ENCODE results near the gene MBNL2.

MBNL2 gene

DNA sequence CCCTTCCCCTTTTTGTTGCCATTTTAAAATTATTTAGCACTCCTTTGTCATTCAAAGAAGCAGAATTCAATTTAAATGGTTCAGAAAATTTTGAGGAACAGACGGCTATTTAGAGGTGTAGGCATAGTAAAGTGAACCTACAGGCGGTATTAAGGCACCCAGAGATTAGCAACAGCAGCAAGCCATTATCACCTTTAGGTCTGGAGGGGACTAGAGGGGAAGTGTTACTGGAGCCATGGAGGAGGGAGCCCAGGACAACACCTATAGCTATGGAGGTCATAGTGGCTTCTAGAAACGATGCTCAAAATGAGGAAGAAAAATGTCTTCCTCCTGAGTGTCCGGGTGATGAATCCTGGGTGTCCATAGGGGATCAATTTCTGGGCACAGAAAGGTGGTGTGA lies 25.8 kb upstream of the MBNL2 start:
- Histone ChIP-seq H3K36me3 (ENCODE audit: control insufficient read depth, low read length) (no peaks in the 10 kb centered on the region), H3K4me2 (ENCODE audit: low read length) (no peak overlapping the region), H3K9me3 (ENCODE audit: control insufficient read depth, insufficient read depth, low read length) (no peaks in the 10 kb centered on the region), H4K20me1 (ENCODE audit: control insufficient read depth, insufficient read depth, low read depth, low read length) (no peaks in the 10 kb centered on the region), H3K4me1 (ENCODE audit: control insufficient read depth, low read length) (no peaks in the 10 kb centered on the region), H3K27ac (ENCODE audit: low read depth, low read length) (no peak overlapping the region), H3K79me2 (ENCODE audit: control insufficient read depth, low read length) (no peaks in the 10 kb centered on the region), H3F3A (ENCODE audit: control insufficient read depth, insufficient read depth) (no peaks in the 10 kb centered on the region), H3K4me3 (ENCODE audit: low read length) (no peak overlapping the region), H3K9me2 (replicated peaks; ENCODE audit: control insufficient read depth, low read length) (no peaks in the 10 kb centered on the region), H3K27me3 (ENCODE audit: control insufficient read depth, low read length) (no peaks in the 10 kb centered on the region; the same call in 1 of the 2 replicates)
- TF ChIP-seq, protein P1, sequence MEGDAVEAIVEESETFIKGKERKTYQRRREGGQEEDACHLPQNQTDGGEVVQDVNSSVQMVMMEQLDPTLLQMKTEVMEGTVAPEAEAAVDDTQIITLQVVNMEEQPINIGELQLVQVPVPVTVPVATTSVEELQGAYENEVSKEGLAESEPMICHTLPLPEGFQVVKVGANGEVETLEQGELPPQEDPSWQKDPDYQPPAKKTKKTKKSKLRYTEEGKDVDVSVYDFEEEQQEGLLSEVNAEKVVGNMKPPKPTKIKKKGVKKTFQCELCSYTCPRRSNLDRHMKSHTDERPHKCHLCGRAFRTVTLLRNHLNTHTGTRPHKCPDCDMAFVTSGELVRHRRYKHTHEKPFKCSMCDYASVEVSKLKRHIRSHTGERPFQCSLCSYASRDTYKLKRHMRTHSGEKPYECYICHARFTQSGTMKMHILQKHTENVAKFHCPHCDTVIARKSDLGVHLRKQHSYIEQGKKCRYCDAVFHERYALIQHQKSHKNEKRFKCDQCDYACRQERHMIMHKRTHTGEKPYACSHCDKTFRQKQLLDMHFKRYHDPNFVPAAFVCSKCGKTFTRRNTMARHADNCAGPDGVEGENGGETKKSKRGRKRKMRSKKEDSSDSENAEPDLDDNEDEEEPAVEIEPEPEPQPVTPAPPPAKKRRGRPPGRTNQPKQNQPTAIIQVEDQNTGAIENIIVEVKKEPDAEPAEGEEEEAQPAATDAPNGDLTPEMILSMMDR (IDR thresholded peaks at IDR 0.05; ENCODE audit: low read depth, low read length, poor library complexity, severe bottlenecking), result no peak
- TF ChIP-seq EZH2phosphoT487 (IDR thresholded peaks at IDR 0.05; ENCODE audit: borderline replicate concordance, low read length), result no peak

DNA sequence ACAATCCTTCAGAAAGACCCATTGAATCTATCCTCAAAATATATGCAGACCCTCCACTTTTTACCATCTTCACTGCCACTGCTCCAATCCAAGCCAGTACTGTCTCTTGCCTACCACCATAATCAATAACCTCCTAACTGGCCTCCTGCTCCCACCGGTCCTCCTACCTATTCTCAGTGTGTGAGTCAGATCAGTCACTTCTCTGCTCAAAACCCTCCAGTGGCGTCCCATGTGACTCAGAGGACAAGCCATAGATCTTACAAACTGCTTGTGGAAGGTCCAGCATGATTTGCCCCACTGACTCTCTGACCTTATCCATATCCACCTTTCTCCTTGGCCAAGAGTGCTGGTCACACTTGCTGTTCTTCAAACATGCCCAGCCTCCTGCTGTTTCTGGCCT lies 23.4 kb upstream of the MBNL2 start:
- no peaks in the 10 kb centered on the region for H3K4me1 ChIP-seq (ENCODE audit: control insufficient read depth, low read length)
- H3K27me3 ChIP-seq (ENCODE audit: control insufficient read depth, low read length), result no peaks in the 10 kb centered on the region; the same call in 1 of the 2 replicates
- TF ChIP-seq, protein P1 (IDR thresholded peaks at IDR 0.05; ENCODE audit: low read depth, low read length, poor library complexity, severe bottlenecking), result no peak
- TF ChIP-seq EZH2phosphoT487 (IDR thresholded peaks at IDR 0.05; ENCODE audit: borderline replicate concordance, low read length), result no peak
- H3K27ac ChIP-seq (ENCODE audit: low read depth, low read length), result no peak overlapping the region
- no peak overlapping the region for H3K4me2 ChIP-seq (ENCODE audit: low read length)
- no peaks in the 10 kb centered on the region for H3K9me3 ChIP-seq (ENCODE audit: control insufficient read depth, insufficient read depth, low read length)
- H3K36me3 ChIP-seq (ENCODE audit: control insufficient read depth, low read length), result no peaks in the 10 kb centered on the region
- H3K4me3 ChIP-seq (ENCODE audit: low read length), result no peak overlapping the region
- H3K9me2 ChIP-seq (replicated peaks; ENCODE audit: control insufficient read depth, low read length), result no peaks in the 10 kb centered on the region
- H4K20me1 ChIP-seq (ENCODE audit: control insufficient read depth, insufficient read depth, low read depth, low read length), result no peaks in the 10 kb centered on the region
- H3F3A ChIP-seq (ENCODE audit: control insufficient read depth, insufficient read depth), result no peaks in the 10 kb centered on the region
- no peaks in the 10 kb centered on the region for H3K79me2 ChIP-seq (ENCODE audit: control insufficient read depth, low read length)

DNA sequence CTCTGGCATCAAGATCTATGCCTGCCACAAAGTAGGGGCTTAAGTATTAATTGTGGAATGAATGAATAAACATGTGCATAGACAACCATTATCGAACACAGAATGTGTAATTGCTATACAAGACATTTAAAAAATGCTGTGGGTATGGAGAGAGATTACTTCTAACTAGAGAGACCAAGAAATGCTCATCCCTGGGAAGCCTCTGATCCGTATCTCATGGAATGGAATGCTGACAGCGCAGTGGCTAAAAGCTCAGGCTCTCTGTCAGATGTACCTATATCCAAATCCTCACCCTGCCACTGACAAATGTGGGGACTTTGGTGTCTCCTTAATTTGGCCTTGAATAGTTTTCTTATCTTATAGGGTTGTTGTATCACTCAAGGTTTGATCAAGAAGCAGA lies 22.7 kb upstream of the MBNL2 start:
- Histone ChIP-seq H3K9me3 (ENCODE audit: control insufficient read depth, insufficient read depth, low read length) (no peaks in the 10 kb centered on the region), H3K79me2 (ENCODE audit: control insufficient read depth, low read length) (no peaks in the 10 kb centered on the region), H3K4me1 (ENCODE audit: control insufficient read depth, low read length) (no peaks in the 10 kb centered on the region), H4K20me1 (ENCODE audit: control insufficient read depth, insufficient read depth, low read depth, low read length) (no peaks in the 10 kb centered on the region), H3K9me2 (replicated peaks; ENCODE audit: control insufficient read depth, low read length) (no peaks in the 10 kb centered on the region), H3K27me3 (ENCODE audit: control insufficient read depth, low read length) (no peaks in the 10 kb centered on the region; the same call in 1 of the 2 replicates), H3F3A (ENCODE audit: control insufficient read depth, insufficient read depth) (no peaks in the 10 kb centered on the region), H3K4me3 (ENCODE audit: low read length) (no peak overlapping the region), H3K4me2 (ENCODE audit: low read length) (no peak overlapping the region), H3K36me3 (ENCODE audit: control insufficient read depth, low read length) (no peaks in the 10 kb centered on the region), H3K27ac (ENCODE audit: low read depth, low read length) (no peak overlapping the region)
- TF ChIP-seq, protein P1 (IDR thresholded peaks at IDR 0.05; ENCODE audit: low read depth, low read length, poor library complexity, severe bottlenecking), result no peak
- TF ChIP-seq EZH2phosphoT487 (IDR thresholded peaks at IDR 0.05; ENCODE audit: borderline replicate concordance, low read length), result no peak

Data from DOHH2 (cell line).